Subcutaneous abdominal adipose tissue (tissue), 5 donors: ENCODE measurements around the gene MVK.

Experiments
- H3K27ac ChIP-seq: one replicate; pipeline ENCODE4 v1.7.0; 2013; ENCODE audit warnings: low read depth, mild to moderate bottlenecking, inconsistent platforms, low read length, moderate library complexity
- H3K27me3 ChIP-seq, 5 donors: one replicate each; pipeline ENCODE4 v1.7.0; 2013; ENCODE audit warnings: low read length in 5 of 5, inconsistent platforms in 1 of 5; ENCODE audit not compliant: control insufficient read depth in 5 of 5, insufficient read depth in 4 of 5
- H3K36me3 ChIP-seq, 5 donors: one replicate each; pipeline ENCODE4 v1.7.0; 2013; ENCODE audit warnings: low read length in 5 of 5; ENCODE audit not compliant: control insufficient read depth in 5 of 5, insufficient read depth in 5 of 5
- H3K4me1 ChIP-seq, 5 donors: one replicate each; pipeline ENCODE4 v1.7.0; 2013; ENCODE audit warnings: low read length in 5 of 5, mild to moderate bottlenecking in 3 of 5, moderate library complexity in 1 of 5; ENCODE audit not compliant: control insufficient read depth in 5 of 5, insufficient read depth in 5 of 5
- H3K4me3 ChIP-seq, 5 donors: one replicate each; pipeline ENCODE4 v1.7.0; 2013; ENCODE audit warnings: low read length in 5 of 5, low read depth in 1 of 5
- H3K9ac ChIP-seq, 5 donors: one replicate each; pipeline ENCODE4 v1.7.0; 2013; ENCODE audit warnings: low read length in 5 of 5, mild to moderate bottlenecking in 4 of 5, moderate library complexity in 3 of 5
- H3K9me3 ChIP-seq, 5 donors: one replicate each; pipeline ENCODE4 v1.7.0; 2013; ENCODE audit warnings: low read length in 5 of 5; ENCODE audit not compliant: control insufficient read depth in 5 of 5
- donor health status: healthy.
- donor health status: healthy.
- donor health status: healthy.
- donor health status: healthy.
- donor health status: healthy.

The MVK gene

GRCh38 chr12:109554761-109555160 is 18.8 kb upstream of the MVK start:
- Histone ChIP-seq H3K27me3 (peaks cover 6 to 32% (median 21%) of the 10 kb centered on the region in 5 donors), H3K4me1 (peaks cover 4 to 10% (median 6%) of the 10 kb centered on the region in 5 donors), H3K9me3 (no peaks in the 10 kb centered on the region), H3K9ac (no peak overlapping the region), H3K27ac (no peak overlapping the region), H3K4me3 (no peak overlapping the region), H3K36me3 (peaks cover 0 to 35% (median 26%) of the 10 kb centered on the region in 5 donors)

GRCh38 chr12:109555431-109556315 is 17.9 kb upstream of the MVK start:
- Histone ChIP-seq H3K9me3 (no peaks in the 10 kb centered on the region), H3K27me3 (peaks cover 6 to 24% (median 13%) of the 10 kb centered on the region in 5 donors), H3K4me3 (no peak overlapping the region), H3K9ac (no peak overlapping the region), H3K36me3 (peaks cover 0 to 40% (median 30%) of the 10 kb centered on the region in 5 donors), H3K27ac (no peak overlapping the region), H3K4me1 (peaks cover 4 to 10% (median 6%) of the 10 kb centered on the region in 5 donors)

- Histone ChIP-seq H3K4me1 (peaks cover 4 to 10% (median 6%) of the 10 kb centered on the region in 5 donors), H3K27me3 (peaks cover 6 to 17% (median 7%) of the 10 kb centered on the region in 5 donors), H3K27ac (no peak overlapping the region), H3K4me3 (no peak overlapping the region), H3K9ac (no peak overlapping the region), H3K9me3 (no peaks in the 10 kb centered on the region), H3K36me3 (peaks cover 0 to 48% (median 43%) of the 10 kb centered on the region in 5 donors)
Measured at GRCh38 chr12:109557200-109557599, 16.4 kb upstream of the MVK start.

GRCh38 chr12:109557805-109558204 is 15.8 kb upstream of the MVK start:
- H3K9me3 ChIP-seq = no peaks in the 10 kb centered on the region
- peaks cover 6 to 17% (median 7%) of the 10 kb centered on the region in 5 donors for H3K27me3 ChIP-seq
- H3K4me1 ChIP-seq = peaks cover 4 to 10% (median 6%) of the 10 kb centered on the region in 5 donors
- H3K4me3 ChIP-seq = no peak overlapping the region
- no peak overlapping the region for H3K9ac ChIP-seq
- no peak overlapping the region for H3K27ac ChIP-seq
- H3K36me3 ChIP-seq = peaks cover 0 to 54% (median 47%) of the 10 kb centered on the region in 5 donors

GRCh38 chr12:109558374-109559199 is 15.0 kb upstream of the MVK start:
- H3K4me3 ChIP-seq = no peak overlapping the region
- H3K27me3 ChIP-seq = peaks cover 6 to 10% (median 7%) of the 10 kb centered on the region in 5 donors
- peaks cover 3 to 13% (median 7%) of the 10 kb centered on the region in 5 donors for H3K4me1 ChIP-seq
- no peak overlapping the region for H3K27ac ChIP-seq
- H3K36me3 ChIP-seq = peaks cover 0 to 62% (median 55%) of the 10 kb centered on the region in 5 donors
- H3K9ac ChIP-seq = no peak overlapping the region
- H3K9me3 ChIP-seq = no peaks in the 10 kb centered on the region

GRCh38 chr12:109559200-109559505 is 14.4 kb upstream of the MVK start:
- Histone ChIP-seq H3K4me3 (no peak overlapping the region), H3K4me1 (peaks cover 0 to 13% (median 3%) of the 10 kb centered on the region in 5 donors), H3K27me3 (peaks cover 1 to 6% (median 3%) of the 10 kb centered on the region in 5 donors), H3K9ac (no peak overlapping the region), H3K27ac (no peak overlapping the region), H3K9me3 (no peaks in the 10 kb centered on the region), H3K36me3 (peaks cover 0 to 66% (median 58%) of the 10 kb centered on the region in 5 donors)

GRCh38 chr12:109559601-109560000 is 14.0 kb upstream of the MVK start:
- Histone ChIP-seq H3K36me3 (peaks cover 0 to 69% (median 59%) of the 10 kb centered on the region in 5 donors), H3K9ac (no peak overlapping the region), H3K4me1 (peaks cover 0 to 11% (median 3%) of the 10 kb centered on the region in 5 donors), H3K27ac (no peak overlapping the region), H3K4me3 (no peak overlapping the region), H3K27me3 (peaks cover 0 to 2% (median 0%) of the 10 kb centered on the region in 5 donors), H3K9me3 (no peaks in the 10 kb centered on the region)

- no peak overlapping the region for H3K9ac ChIP-seq
- peaks cover 0 to 84% (median 71%) of the 10 kb centered on the region in 5 donors for H3K36me3 ChIP-seq
- H3K27ac ChIP-seq = no peak overlapping the region
- no peaks in the 10 kb centered on the region for H3K9me3 ChIP-seq
- peaks cover 0 to 11% (median 3%) of the 10 kb centered on the region in 5 donors for H3K4me1 ChIP-seq
- no peak overlapping the region for H3K4me3 ChIP-seq
- H3K27me3 ChIP-seq = no peaks in the 10 kb centered on the region
Measured at GRCh38 chr12:109560867-109561710, 12.5 kb upstream of the MVK start.

GRCh38 chr12:109561711-109562030 is 11.9 kb upstream of the MVK start:
- H3K27ac ChIP-seq = no peak overlapping the region
- no peaks in the 10 kb centered on the region for H3K27me3 ChIP-seq
- H3K4me3 ChIP-seq = no peak overlapping the region
- peaks cover 0 to 11% (median 3%) of the 10 kb centered on the region in 5 donors for H3K4me1 ChIP-seq
- H3K9ac ChIP-seq = no peak overlapping the region
- peaks cover 0 to 84% (median 74%) of the 10 kb centered on the region in 5 donors for H3K36me3 ChIP-seq
- no peaks in the 10 kb centered on the region for H3K9me3 ChIP-seq
